ENCODE results near the gene CCL4.

GRCh38 chr17:36089339-36089865 is 14.2 kb upstream of the CCL4 start:
- TF ChIP-seq, protein P1, sequence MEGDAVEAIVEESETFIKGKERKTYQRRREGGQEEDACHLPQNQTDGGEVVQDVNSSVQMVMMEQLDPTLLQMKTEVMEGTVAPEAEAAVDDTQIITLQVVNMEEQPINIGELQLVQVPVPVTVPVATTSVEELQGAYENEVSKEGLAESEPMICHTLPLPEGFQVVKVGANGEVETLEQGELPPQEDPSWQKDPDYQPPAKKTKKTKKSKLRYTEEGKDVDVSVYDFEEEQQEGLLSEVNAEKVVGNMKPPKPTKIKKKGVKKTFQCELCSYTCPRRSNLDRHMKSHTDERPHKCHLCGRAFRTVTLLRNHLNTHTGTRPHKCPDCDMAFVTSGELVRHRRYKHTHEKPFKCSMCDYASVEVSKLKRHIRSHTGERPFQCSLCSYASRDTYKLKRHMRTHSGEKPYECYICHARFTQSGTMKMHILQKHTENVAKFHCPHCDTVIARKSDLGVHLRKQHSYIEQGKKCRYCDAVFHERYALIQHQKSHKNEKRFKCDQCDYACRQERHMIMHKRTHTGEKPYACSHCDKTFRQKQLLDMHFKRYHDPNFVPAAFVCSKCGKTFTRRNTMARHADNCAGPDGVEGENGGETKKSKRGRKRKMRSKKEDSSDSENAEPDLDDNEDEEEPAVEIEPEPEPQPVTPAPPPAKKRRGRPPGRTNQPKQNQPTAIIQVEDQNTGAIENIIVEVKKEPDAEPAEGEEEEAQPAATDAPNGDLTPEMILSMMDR (IDR thresholded peaks at IDR 0.05) = no peak
- no peak for TF ChIP-seq POLR2A (IDR thresholded peaks at IDR 0.05)

Data from uterus (tissue), 2 donors.